A549 (cell line): Measurements from ENCODE around the gene MAD2L1.

Source experiments
- HDAC2 ChIP-seq: fragments of 200-600 bp; sonication (generic); IDR thresholded peaks from 2 replicates; pipeline ENCODE4 v1.6.1; 2016
- NFE2L2 ChIP-seq: fragments of 150-350 bp; conservative IDR thresholded peaks from 2 replicates; pipeline ENCODE4 v1.6.1; 2014; ENCODE audit warnings: low read length
- POLR2A ChIP-seq: IDR thresholded peaks from 2 replicates; pipeline ENCODE4 v1.6.1; 2012; ENCODE audit warnings: mild to moderate bottlenecking, low read length
- RFX5 ChIP-seq: fragments of 450-650 bp; IDR thresholded peaks from 2 replicates; pipeline ENCODE4 v1.7.1; 2014; ENCODE audit warnings: antibody characterized with exemption, mild to moderate bottlenecking, moderate library complexity
- TF ChIP-seq, protein P1 (sequence below): fragments of >200 bp; sonication (Bioruptor Twin); formaldehyde crosslinking; IDR thresholded peaks from 3 replicates; pipeline ENCODE4 v1.5.1; 2016
- TF ChIP-seq, protein P2 (sequence below): fragments of 200-600 bp; sonication (generic); IDR thresholded peaks from 2 replicates; pipeline ENCODE4 v1.6.1; 2016; ENCODE audit warnings: antibody characterized with exemption, mild to moderate bottlenecking, moderate library complexity

GRCh38 chr4:120007191-120007871 is 59.3 kb downstream of the MAD2L1 start:
- TF ChIP-seq, protein P1, sequence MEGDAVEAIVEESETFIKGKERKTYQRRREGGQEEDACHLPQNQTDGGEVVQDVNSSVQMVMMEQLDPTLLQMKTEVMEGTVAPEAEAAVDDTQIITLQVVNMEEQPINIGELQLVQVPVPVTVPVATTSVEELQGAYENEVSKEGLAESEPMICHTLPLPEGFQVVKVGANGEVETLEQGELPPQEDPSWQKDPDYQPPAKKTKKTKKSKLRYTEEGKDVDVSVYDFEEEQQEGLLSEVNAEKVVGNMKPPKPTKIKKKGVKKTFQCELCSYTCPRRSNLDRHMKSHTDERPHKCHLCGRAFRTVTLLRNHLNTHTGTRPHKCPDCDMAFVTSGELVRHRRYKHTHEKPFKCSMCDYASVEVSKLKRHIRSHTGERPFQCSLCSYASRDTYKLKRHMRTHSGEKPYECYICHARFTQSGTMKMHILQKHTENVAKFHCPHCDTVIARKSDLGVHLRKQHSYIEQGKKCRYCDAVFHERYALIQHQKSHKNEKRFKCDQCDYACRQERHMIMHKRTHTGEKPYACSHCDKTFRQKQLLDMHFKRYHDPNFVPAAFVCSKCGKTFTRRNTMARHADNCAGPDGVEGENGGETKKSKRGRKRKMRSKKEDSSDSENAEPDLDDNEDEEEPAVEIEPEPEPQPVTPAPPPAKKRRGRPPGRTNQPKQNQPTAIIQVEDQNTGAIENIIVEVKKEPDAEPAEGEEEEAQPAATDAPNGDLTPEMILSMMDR: no peak
- TF ChIP-seq NFE2L2: no peak
- TF ChIP-seq, protein P2, sequence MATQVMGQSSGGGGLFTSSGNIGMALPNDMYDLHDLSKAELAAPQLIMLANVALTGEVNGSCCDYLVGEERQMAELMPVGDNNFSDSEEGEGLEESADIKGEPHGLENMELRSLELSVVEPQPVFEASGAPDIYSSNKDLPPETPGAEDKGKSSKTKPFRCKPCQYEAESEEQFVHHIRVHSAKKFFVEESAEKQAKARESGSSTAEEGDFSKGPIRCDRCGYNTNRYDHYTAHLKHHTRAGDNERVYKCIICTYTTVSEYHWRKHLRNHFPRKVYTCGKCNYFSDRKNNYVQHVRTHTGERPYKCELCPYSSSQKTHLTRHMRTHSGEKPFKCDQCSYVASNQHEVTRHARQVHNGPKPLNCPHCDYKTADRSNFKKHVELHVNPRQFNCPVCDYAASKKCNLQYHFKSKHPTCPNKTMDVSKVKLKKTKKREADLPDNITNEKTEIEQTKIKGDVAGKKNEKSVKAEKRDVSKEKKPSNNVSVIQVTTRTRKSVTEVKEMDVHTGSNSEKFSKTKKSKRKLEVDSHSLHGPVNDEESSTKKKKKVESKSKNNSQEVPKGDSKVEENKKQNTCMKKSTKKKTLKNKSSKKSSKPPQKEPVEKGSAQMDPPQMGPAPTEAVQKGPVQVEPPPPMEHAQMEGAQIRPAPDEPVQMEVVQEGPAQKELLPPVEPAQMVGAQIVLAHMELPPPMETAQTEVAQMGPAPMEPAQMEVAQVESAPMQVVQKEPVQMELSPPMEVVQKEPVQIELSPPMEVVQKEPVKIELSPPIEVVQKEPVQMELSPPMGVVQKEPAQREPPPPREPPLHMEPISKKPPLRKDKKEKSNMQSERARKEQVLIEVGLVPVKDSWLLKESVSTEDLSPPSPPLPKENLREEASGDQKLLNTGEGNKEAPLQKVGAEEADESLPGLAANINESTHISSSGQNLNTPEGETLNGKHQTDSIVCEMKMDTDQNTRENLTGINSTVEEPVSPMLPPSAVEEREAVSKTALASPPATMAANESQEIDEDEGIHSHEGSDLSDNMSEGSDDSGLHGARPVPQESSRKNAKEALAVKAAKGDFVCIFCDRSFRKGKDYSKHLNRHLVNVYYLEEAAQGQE: no peak
- TF ChIP-seq HDAC2: no peak
- no peak for TF ChIP-seq RFX5
- TF ChIP-seq POLR2A: no peak
